HCT116 (cell line): ENCODE data around the gene HOXA2. TPM values are rescaled to one million over a fixed set of nuclear protein-coding genes. Genes with fewer than 3 reads are reported as not detected.

Source experiments
- ATAC-seq: fragments of 200-7000 bp; cut with Tn5 transposase; 2 replicates; pipeline ENCODE4 v1.9.1; 2020; ENCODE audit warnings: mild to moderate bottlenecking, moderate library complexity
- BruUV-seq: library from RNA; stranded (reverse); fragments of 400-500 nt; replicated peaks from 2 replicates; lab custom pipeline; 2021; lab: Mats Ljungman, UMichigan
- CTCF ChIA-PET: fragments of 300-600 bp; sonication (Branson Sonifier 250); formaldehyde crosslinking; loops from one replicate; lab custom pipeline; 2021; ENCODE audit warnings: antibody characterized with exemption; lab: Charles Lee
- POLR2A ChIA-PET: fragments of 300-600, 350-600 bp; sonication (Branson Sonifier 250); formaldehyde crosslinking; loops from one replicate; lab custom pipeline; 2021; ENCODE audit warnings: antibody characterized with exemption; lab: Charles Lee
- RAD21 ChIA-PET, 2 experiments: fragments of 300-600 bp; sonication (Branson Sonifier 250); formaldehyde crosslinking; loops; one replicate each; lab custom pipeline; 2023; ENCODE audit warnings: low total read pairs in 2 of 2; ENCODE audit not compliant: uncharacterized antibody in 2 of 2, unreplicated experiment in 2 of 2, low non-redundant PET in 1 of 2; lab: Charles Lee
- DNase-seq: peaks from one replicate; pipeline ENCODE4 v3.0.0-alpha.2; 2010; ENCODE audit warnings: low read depth, low spot score
- H2AFZ ChIP-seq: fragments of 200-600 bp; shearing (Covaris generic), sonication (generic); 2 replicates; pipeline ENCODE4 v1.6.1; 2017; ENCODE audit warnings: low read depth, mixed run types, mixed read lengths, antibody characterized with exemption, low read length; ENCODE audit not compliant: poor library complexity, severe bottlenecking
- H3K27ac ChIP-seq: 2 replicates; pipeline ENCODE4 v1.5.1; 2012; ENCODE audit warnings: low read depth, low read length
- H3K27me3 ChIP-seq: fragments of 200-600 bp; sonication (generic); 2 replicates; pipeline ENCODE4 v1.6.1; 2016; ENCODE audit warnings: mixed run types, low read length, mixed read lengths; ENCODE audit not compliant: insufficient read depth
- H3K36me3 ChIP-seq, 2 experiments: fragments of 200-500 bp in 1 of 2; fragments of 200-600 bp in 1 of 2; sonication (Bioruptor generic) in 1 of 2; sonication (generic) in 1 of 2; 2 replicates each; pipeline versions ENCODE4 v1.5.1 to v1.6.1; 2014 to 2016; ENCODE audit warnings: low read length in 2 of 2, inconsistent platforms in 1 of 2, mixed read lengths in 1 of 2, mixed run types in 1 of 2; ENCODE audit not compliant: insufficient read depth in 2 of 2, control insufficient read depth in 1 of 2
- H3K4me1 ChIP-seq, 2 experiments: fragments of 200-600 bp in 1 of 2; sonication (generic) in 1 of 2; 2 replicates each; pipeline versions ENCODE4 v1.5.1 to v1.6.1; 2012 to 2017; ENCODE audit warnings: low read length in 2 of 2, inconsistent platforms in 1 of 2, mild to moderate bottlenecking in 1 of 2, mixed read lengths in 1 of 2, mixed run types in 1 of 2, moderate library complexity in 1 of 2; ENCODE audit not compliant: insufficient read depth in 2 of 2, control insufficient read depth in 1 of 2
- H3K4me2 ChIP-seq: fragments of 200-600 bp; sonication (generic); 2 replicates; pipeline ENCODE4 v1.6.1; 2017; ENCODE audit warnings: mixed run types, low read length, mixed read lengths
- H3K4me3 ChIP-seq, 2 experiments: fragments of 200-600 bp in 1 of 2; sonication (generic) in 1 of 2; replicated peaks in 1 of 2; 2 replicates each; pipeline ENCODE4 v1.5.1; 2011 to 2016; ENCODE audit warnings: low read length in 2 of 2, control low read depth in 1 of 2, low read depth in 1 of 2, mild to moderate bottlenecking in 1 of 2, mixed read lengths in 1 of 2, mixed run types in 1 of 2
- H3K79me2 ChIP-seq: fragments of 200-600 bp; sonication (generic); 2 replicates; pipeline ENCODE4 v1.6.1; 2017; ENCODE audit warnings: mild to moderate bottlenecking, mixed run types, low read length, moderate library complexity, mixed read lengths; ENCODE audit not compliant: insufficient read depth
- H3K9ac ChIP-seq: fragments of 200-600 bp; sonication (generic); 2 replicates; pipeline ENCODE4 v1.6.1; 2016; ENCODE audit warnings: low read length, mixed read lengths
- H3K9me2 ChIP-seq: fragments of 200-600 bp; sonication (generic), shearing (Covaris generic); 2 replicates; pipeline ENCODE4 v1.6.1; 2017; ENCODE audit warnings: mixed run types, mild to moderate bottlenecking, moderate library complexity; ENCODE audit not compliant: insufficient read depth
- H3K9me3 ChIP-seq, 2 experiments: fragments of 200-500 bp in 1 of 2; fragments of 200-600 bp in 1 of 2; sonication (Bioruptor generic) in 1 of 2; sonication (generic) in 1 of 2; 2 replicates each; pipeline ENCODE4 v1.6.1; 2014 to 2017; ENCODE audit warnings: low read length in 2 of 2, mixed read lengths in 2 of 2, inconsistent platforms in 1 of 2, low read depth in 1 of 2, mild to moderate bottlenecking in 1 of 2, mixed run types in 1 of 2, moderate library complexity in 1 of 2; ENCODE audit not compliant: control insufficient read depth in 1 of 2, insufficient read depth in 1 of 2
- H4K20me1 ChIP-seq: fragments of 200-600 bp; sonication (generic), shearing (Covaris generic); 2 replicates; pipeline ENCODE4 v1.6.1; 2017; ENCODE audit warnings: mixed run types, mild to moderate bottlenecking, moderate library complexity; ENCODE audit not compliant: insufficient read depth
- ELF1 ChIP-seq: IDR thresholded peaks from 2 replicates; pipeline ENCODE4 v1.6.1; 2012; ENCODE audit warnings: low read depth, borderline replicate concordance
- EZH2phosphoT487 ChIP-seq: fragments of 200-600 bp; IDR thresholded peaks from 2 replicates; pipeline ENCODE4 v1.6.1; 2018; ENCODE audit warnings: antibody characterized with exemption, borderline replicate concordance
- FOSL1 ChIP-seq: IDR thresholded peaks from 2 replicates; pipeline ENCODE4 v1.6.1; 2012; ENCODE audit warnings: low read depth
- POLR2A ChIP-seq: IDR thresholded peaks from 2 replicates; pipeline ENCODE4 v1.7.0; 2011; ENCODE audit warnings: borderline replicate concordance; ENCODE audit not compliant: insufficient read depth, insufficient read length; ENCODE audit errors: extremely low read depth
- SIN3A ChIP-seq: IDR thresholded peaks from 2 replicates; pipeline ENCODE4 v1.6.1; 2012; ENCODE audit warnings: low read depth
- SRF ChIP-seq: IDR thresholded peaks from 2 replicates; pipeline ENCODE4 v1.6.1; 2012; ENCODE audit warnings: low read depth
- intact Hi-C: fragments of 100-400 bp; cut with micrococcal nuclease; formaldehyde crosslinking; loops from 2 replicates; pipeline ENCODE4 v1.10.0; 2022
- total RNA-seq: library from RNA; stranded (reverse); gene quantifications from one replicate; pipeline ENCODE4 v1.2.1, GENCODE V29; 2021; ENCODE audit not compliant: unreplicated experiment
- TF ChIP-seq, protein P1 (sequence below): IDR thresholded peaks from 2 replicates; pipeline ENCODE4 v1.6.1; 2012
- TF ChIP-seq, protein P2 (sequence below): IDR thresholded peaks from 2 replicates; pipeline ENCODE4 v1.6.1; 2012

Gene HOXA2
- total RNA-seq, 1 experiment from 2014 or later: 0.57 TPM

DNA sequence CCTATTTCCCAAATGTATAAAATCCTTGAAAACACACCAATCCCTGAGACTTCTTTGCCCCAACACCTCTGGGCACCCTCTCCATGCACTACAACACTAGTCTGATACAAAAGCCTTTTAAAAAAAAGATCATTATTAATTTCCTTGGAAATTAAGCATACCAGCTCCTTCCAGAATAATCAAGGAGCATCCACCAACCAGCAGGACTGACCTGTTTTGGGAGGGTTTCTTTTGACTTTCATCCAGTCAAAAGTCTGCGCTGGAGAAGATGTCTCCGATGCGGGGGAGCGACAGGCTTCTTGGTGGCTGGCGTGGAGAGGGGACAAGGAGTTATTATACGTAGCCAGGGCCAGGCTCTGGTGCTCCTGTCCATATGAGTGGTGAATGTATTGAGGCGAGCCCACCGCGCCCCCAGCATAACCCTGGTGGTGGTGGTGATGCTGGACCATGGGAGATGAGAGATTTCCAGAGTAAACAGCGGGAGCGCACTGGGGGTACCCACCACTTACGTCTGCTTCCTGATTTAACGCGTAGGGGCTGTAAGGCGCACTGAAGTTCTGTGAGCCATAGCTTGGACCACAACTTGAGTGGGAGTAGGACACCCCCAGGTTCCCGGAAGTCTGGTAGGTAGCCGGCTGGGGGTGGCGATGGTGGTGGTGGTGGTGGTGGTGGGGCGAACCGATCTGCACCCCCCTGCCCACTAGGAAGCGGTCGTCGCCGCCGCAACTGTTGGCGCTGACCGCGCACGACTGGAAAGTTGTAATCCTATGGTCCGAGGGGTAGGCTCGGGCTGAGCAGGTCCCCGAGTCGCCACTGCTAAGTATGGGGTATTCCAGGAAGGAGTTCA lies 7.2 kb downstream of the HOXA2 start:
- H2AFZ ChIP-seq: no peak overlapping the region
- H3K4me2 ChIP-seq: peak overlapping the region; percentile 79
- H3K27ac ChIP-seq: no peak overlapping the region; the same call in 1 of the 2 replicates
- no peak for DNase-seq
- intact Hi-C loops: no loop called here
- H4K20me1 ChIP-seq: no peaks in the 10 kb centered on the region
- H3K79me2 ChIP-seq: peaks cover 25% of the 10 kb centered on the region
- no peaks in the 10 kb centered on the region for H3K36me3 ChIP-seq
- H3K9me3 ChIP-seq: no peaks in the 10 kb centered on the region
- no peaks in the 10 kb centered on the region for H3K9me2 ChIP-seq
- TSS peak; percentile 81 for BruUV-seq
- peak overlapping the region; percentile 50 for H3K9ac ChIP-seq
- ChIA-PET CTCF (no interaction called here), POLR2A (interaction anchor here (1.4 to 1.9 kb wide), 3 partner anchors 11 to 20 kb away, joined by 4 to 8 read pairs (median 5); no protein-coding TSS in a partner anchor), RAD21 (no interaction called here)
- TF ChIP-seq, protein P1, sequence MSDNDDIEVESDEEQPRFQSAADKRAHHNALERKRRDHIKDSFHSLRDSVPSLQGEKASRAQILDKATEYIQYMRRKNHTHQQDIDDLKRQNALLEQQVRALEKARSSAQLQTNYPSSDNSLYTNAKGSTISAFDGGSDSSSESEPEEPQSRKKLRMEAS: no peak
- peak overlapping the region; percentile 74 to 86 for H3K4me3 ChIP-seq
- peaks cover 10 to 19% of the 10 kb centered on the region in 2 experiments; a peak in 3 of 4 replicates for H3K4me1 ChIP-seq
- ATAC-seq: peak; percentile 26; the same call in 1 of the 2 replicates
- H3K27me3 ChIP-seq: no peaks in the 10 kb centered on the region

DNA sequence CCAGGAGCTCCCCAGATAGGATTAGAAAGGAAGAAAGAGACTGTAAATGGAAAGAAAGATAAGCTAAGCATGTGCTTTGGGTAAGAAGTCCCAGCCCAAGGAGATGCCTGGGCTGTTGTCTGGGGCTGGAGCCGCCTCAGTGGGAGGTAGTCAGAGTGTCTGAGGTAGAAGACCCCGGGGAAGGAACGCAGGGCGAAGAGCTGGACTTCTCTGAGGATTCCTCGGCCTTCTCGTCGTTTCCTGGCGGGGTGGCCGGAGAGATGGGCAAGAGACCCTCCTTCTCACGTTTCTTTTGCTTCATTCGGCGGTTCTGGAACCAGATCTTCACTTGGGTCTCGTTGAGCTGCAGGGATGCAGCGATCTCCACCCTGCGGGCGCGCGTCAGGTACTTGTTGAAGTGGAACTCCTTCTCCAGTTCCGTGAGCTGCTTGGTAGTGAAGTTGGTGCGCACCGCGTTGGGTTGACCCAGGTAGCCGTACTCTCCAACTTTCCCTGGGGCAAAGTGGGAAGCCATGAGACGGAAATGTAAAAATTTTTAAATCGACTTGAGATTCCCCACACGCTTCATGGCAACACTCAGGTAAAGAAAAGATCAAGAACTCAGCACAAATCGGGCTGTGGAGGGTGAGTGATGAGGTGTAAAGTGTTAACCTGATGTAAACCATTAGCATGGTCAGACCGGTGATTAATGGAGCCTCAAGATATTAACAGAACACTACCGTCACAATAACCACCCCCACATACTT lies 8.0 kb downstream of the HOXA2 start:
- no peak overlapping the region for H3K4me3 ChIP-seq
- no peaks in the 10 kb centered on the region for H3K9me3 ChIP-seq
- CTCF ChIA-PET: no interaction called here
- RAD21 ChIA-PET: no interaction called here
- H4K20me1 ChIP-seq: no peaks in the 10 kb centered on the region
- peak overlapping the region; percentile 79; the same call in 1 of the 2 replicates for H3K4me2 ChIP-seq
- no peak overlapping the region for H3K9ac ChIP-seq
- no peaks in the 10 kb centered on the region for H3K27me3 ChIP-seq
- intact Hi-C loops: no loop called here
- TF ChIP-seq FOSL1 (no peak), ELF1 (no peak), POLR2A (no peak), EZH2phosphoT487 (no peak), SIN3A (no peak), SRF (no peak)
- TF ChIP-seq, protein P2, sequence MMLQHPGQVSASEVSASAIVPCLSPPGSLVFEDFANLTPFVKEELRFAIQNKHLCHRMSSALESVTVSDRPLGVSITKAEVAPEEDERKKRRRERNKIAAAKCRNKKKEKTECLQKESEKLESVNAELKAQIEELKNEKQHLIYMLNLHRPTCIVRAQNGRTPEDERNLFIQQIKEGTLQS: no peak
- TF ChIP-seq, all 23 proteins: peak for 0
- Histone ChIP-seq H3K36me3 (no peaks in the 10 kb centered on the region), H3K4me1 (peaks cover 10 to 19% of the 10 kb centered on the region in 2 experiments; a peak in 3 of 4 replicates), H3K79me2 (peaks cover 25% of the 10 kb centered on the region), H3K9me2 (no peaks in the 10 kb centered on the region), H2AFZ (no peak overlapping the region), H3K27ac (no peak overlapping the region)
- POLR2A ChIA-PET: interaction anchor here (1.6 kb wide), 1 partner anchor 11 kb away, joined by 5 read pairs; no protein-coding TSS in a partner anchor
- ATAC-seq (no peak), DNase-seq (no peak)
- BruUV-seq: no TSS peak
